Thyroid gland (tissue), 4 donors: ENCODE measurements around the gene SCN3A. TPM values are rescaled to one million over a fixed set of nuclear protein-coding genes. Genes with fewer than 3 reads are reported as not detected.

Experiments
- DNase-seq, 2 donors: peaks; one replicate each; pipeline ENCODE4 v3.0.0-alpha.2; 2019
- H3K27ac ChIP-seq, 3 donors: fragments of 200-600 bp; sonication (generic); 1 replicate in 2 of 3; 2 replicates in 1 of 3; pipeline ENCODE4 v1.5.1; 2016 to 2019; ENCODE audit warnings: mild to moderate bottlenecking in 1 of 3, moderate library complexity in 1 of 3
- H3K27me3 ChIP-seq: fragments of 200-600 bp; sonication (generic); one replicate; pipeline ENCODE4 v1.5.1; 2019
- H3K36me3 ChIP-seq, 2 donors: fragments of 200-600 bp; sonication (generic); one replicate each; pipeline ENCODE4 v1.5.1; 2016 to 2019
- H3K4me1 ChIP-seq, 2 donors: fragments of 200-600 bp; sonication (generic); one replicate each; pipeline ENCODE4 v1.5.1; 2017 to 2019
- H3K4me3 ChIP-seq, 3 donors: fragments of 200-600 bp; sonication (generic); replicated peaks in 1 of 3; 1 replicate in 2 of 3; 2 replicates in 1 of 3; pipeline ENCODE4 v1.5.1; 2016; ENCODE audit warnings: mild to moderate bottlenecking in 1 of 3
- H3K9me3 ChIP-seq: fragments of 200-600 bp; sonication (generic); one replicate; pipeline ENCODE4 v1.5.1; 2017
- CTCF ChIP-seq, 6 experiments: fragments of 200-600 bp in 3 of 6; fragments of 450-650 bp in 3 of 6; sonication (generic) in 3 of 6; IDR thresholded peaks; one replicate each; pipeline ENCODE4 v1.5.1; 2016 to 2019; ENCODE audit warnings: antibody characterized with exemption in 6 of 6, mild to moderate bottlenecking in 2 of 6, inconsistent platforms in 1 of 6, moderate library complexity in 1 of 6
- POLR2A ChIP-seq, 2 donors: fragments of 450-650 bp; IDR thresholded peaks; one replicate each; pipeline ENCODE4 v1.6.1; 2017; ENCODE audit warnings: antibody characterized with exemption in 2 of 2, mild to moderate bottlenecking in 2 of 2, moderate library complexity in 1 of 2
- WGBS, 2 donors: methylation state at CpG; one replicate each; pipeline ENCODE4 v1.1.5; 2017; 5-methylcytosine and 5-hydroxymethylcytosine counted together
- intact Hi-C: fragments of 100-400 bp; cut with DNase I; formaldehyde crosslinking; loops from one replicate; pipeline ENCODE4 v1.15.1; 2023
- total RNA-seq, 4 donors: library from RNA; depleted of rRNA; stranded (reverse); fragments of >200 nt; gene quantifications; one replicate each; pipeline ENCODE4 v1.2.3, GENCODE V29; 2016

Gene SCN3A
- total RNA-seq, 4 donors from 2014 or later: 3.0 to 12.5 (median 4.1) TPM

DNA sequence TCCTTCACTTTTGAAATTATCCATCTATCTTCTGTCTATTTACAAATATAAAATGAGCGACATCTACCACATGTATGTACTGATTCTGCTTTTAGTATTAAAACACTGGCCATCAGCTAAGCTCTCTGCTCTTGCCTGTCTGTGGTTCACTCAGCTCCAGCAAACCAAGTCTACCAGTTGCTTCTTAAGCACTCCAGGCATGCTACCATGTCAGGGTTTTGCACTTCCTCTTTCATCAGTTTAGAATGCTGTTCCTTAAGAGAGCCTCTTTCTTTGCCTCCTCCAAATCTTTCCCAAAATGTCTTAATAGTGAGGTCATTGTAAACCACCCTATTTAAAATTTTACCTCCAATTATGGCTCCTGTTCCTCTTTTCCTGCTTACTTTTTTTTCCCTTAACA is 59.5 kb downstream of the SCN3A start:
- TF ChIP-seq POLR2A (IDR thresholded peaks at IDR 0.05): no peak
- WGBS, 2 donors: 86 to 92% methylated on average over 1 of the region's 1 CpG
- Histone ChIP-seq H3K36me3 (no peaks in the 10 kb centered on the region), H3K9me3 (no peaks in the 10 kb centered on the region), H3K4me1 (no peaks in the 10 kb centered on the region), H3K27ac (no peak overlapping the region), H3K27me3 (no peaks in the 10 kb centered on the region), H3K4me3 (no peak overlapping the region)
- intact Hi-C loops: no loop called here
- DNase-seq: no peak

DNA sequence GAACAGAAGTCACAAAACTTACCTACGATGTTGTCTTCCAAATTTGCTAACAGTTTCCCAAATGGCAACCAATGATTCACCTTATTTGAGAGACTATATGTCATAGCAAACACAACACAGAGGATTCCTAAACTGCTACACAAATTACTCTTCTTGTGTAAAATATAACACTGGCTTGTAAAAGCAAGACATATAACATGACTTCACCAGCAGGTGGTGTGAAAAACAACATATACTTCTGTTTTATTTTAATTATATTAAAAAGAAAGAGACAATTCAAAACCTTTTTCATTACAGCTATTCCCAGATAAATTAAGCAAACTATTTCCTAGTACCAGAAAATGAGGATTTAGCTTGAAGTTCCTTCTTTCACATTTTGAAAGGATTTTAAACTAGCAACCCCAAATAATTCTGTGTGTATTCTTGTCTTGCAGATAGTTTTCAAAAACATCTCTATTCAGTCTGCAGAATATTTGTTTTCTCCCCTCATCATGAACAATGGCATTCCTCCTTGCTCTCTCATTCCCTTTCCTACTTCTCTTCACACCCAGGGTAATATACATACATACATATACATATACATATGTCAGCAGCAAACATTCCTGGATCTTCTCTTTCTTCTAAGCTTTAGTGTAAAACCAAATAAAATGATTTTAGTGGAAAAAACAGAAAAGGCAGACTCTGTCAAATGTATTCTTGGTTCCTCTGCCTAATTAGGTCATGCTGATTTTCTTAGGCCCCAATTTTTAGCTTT is 62.1 kb downstream of the SCN3A start:
- intact Hi-C loops: no loop called here
- 57 to 72% methylated on average over 1 of the region's 1 CpG for WGBS, 2 donors
- Histone ChIP-seq H3K27ac (no peak overlapping the region), H3K27me3 (no peaks in the 10 kb centered on the region), H3K4me1 (no peaks in the 10 kb centered on the region), H3K9me3 (no peaks in the 10 kb centered on the region), H3K4me3 (no peak overlapping the region), H3K36me3 (no peaks in the 10 kb centered on the region)
- no peak for DNase-seq
- TF ChIP-seq CTCF (IDR thresholded peaks at IDR 0.05): no peak
- no peak for TF ChIP-seq POLR2A (IDR thresholded peaks at IDR 0.05)

DNA sequence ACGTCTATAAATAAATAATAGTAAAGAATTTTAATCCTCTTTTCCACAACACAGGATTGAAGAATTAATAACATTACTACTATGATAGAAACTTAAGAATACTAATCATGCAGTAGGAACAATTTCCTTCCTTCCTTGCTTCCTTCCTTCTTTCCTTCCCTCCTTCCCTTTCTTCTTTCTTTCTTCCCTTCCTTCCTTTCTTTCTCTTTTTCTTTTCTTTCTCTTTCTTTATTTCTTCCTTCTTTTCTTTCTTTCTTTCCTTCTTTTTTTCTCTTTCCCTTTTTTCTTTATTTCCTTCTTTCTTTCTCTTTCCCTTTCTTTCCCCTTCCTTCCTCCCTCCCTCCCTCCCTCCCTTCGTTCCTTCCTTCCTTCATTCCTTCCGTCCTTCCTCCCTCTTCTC is 77.6 kb downstream of the SCN3A start:
- 90 to 93% methylated on average over 3 of the region's 3 CpGs for WGBS, 2 donors

GRCh38 chr2:165122521-165122920 is 81.3 kb downstream of the SCN3A start:
- no peak overlapping the region for H3K4me3 ChIP-seq
- H3K27me3 ChIP-seq: no peaks in the 10 kb centered on the region
- intact Hi-C loops: no loop called here
- DNase-seq: no peak
- no peaks in the 10 kb centered on the region for H3K36me3 ChIP-seq
- H3K9me3 ChIP-seq: no peaks in the 10 kb centered on the region
- no peak overlapping the region for H3K27ac ChIP-seq
- no peaks in the 10 kb centered on the region for H3K4me1 ChIP-seq
- TF ChIP-seq POLR2A (IDR thresholded peaks at IDR 0.05): no peak
- WGBS, 2 donors: 52 to 67% methylated on average over 4 of the region's 4 CpGs

More for the DNA sequence above, 77.6 kb downstream of the SCN3A start:
- Histone ChIP-seq H3K4me3 (no peak overlapping the region), H3K4me1 (no peaks in the 10 kb centered on the region), H3K36me3 (no peaks in the 10 kb centered on the region), H3K27me3 (no peaks in the 10 kb centered on the region), H3K9me3 (no peaks in the 10 kb centered on the region), H3K27ac (no peak overlapping the region)
- TF ChIP-seq POLR2A (IDR thresholded peaks at IDR 0.05) (no peak), CTCF (IDR thresholded peaks at IDR 0.05) (no peak)
- intact Hi-C loops: no loop called here
- no peak for DNase-seq

DNA sequence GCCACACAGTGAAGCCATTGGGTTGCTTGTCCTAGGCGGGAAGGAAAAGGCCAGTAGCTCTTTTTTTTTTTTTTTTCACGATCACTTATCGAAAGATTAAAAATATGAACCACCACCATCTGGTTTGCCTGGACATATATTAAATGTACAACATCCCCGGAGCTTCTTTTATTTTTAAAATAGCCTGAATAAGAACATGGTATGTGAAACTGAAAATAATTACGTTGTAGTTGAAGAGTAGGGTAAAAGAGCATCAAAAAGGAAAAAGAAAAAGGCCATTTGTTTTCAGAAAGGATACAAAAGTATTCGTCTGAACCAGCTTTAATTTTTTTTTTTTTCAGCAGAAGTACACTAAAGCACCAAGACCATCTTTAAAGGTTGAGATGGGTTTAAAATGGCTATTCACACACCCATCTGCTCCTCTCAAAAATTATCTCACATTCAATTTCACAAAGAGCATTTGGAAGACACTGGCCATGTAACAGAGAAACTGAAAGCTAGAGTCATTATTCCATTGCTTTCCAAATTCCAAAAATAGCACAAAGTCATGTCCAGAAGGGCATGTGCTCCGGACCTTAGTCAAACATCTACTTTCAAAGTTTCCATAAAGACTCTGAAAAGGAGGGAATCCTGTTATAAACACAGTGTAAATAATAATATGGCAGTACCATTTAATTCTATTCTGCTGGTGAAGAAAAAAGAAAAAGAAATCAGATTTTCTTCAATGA is 82.9 kb downstream of the SCN3A start:
- no peaks in the 10 kb centered on the region for H3K4me1 ChIP-seq
- H3K27ac ChIP-seq: no peak overlapping the region
- no peaks in the 10 kb centered on the region for H3K36me3 ChIP-seq
- no peaks in the 10 kb centered on the region for H3K9me3 ChIP-seq
- no peak overlapping the region for H3K4me3 ChIP-seq
- 76 to 85% methylated on average over 7 of the region's 7 CpGs for WGBS, 2 donors
- intact Hi-C loops: no loop called here
- no peak for DNase-seq
- no peaks in the 10 kb centered on the region for H3K27me3 ChIP-seq
- TF ChIP-seq POLR2A (IDR thresholded peaks at IDR 0.05): no peak
- TF ChIP-seq CTCF (IDR thresholded peaks at IDR 0.05): no peak

GRCh38 chr2:165115258-165115657 is 88.6 kb downstream of the SCN3A start:
- Histone ChIP-seq H3K9me3 (no peaks in the 10 kb centered on the region), H3K36me3 (no peaks in the 10 kb centered on the region), H3K4me3 (no peak overlapping the region), H3K4me1 (no peaks in the 10 kb centered on the region), H3K27me3 (no peaks in the 10 kb centered on the region), H3K27ac (no peak overlapping the region)
- no peak for TF ChIP-seq POLR2A (IDR thresholded peaks at IDR 0.05)
- no peak for TF ChIP-seq CTCF (IDR thresholded peaks at IDR 0.05)
- 80 to 83% methylated on average over 6 of the region's 6 CpGs for WGBS, 2 donors
- DNase-seq: no peak
- intact Hi-C loops: no loop called here
